Renal pelvis (tissue), 4 donors: ENCODE data around the gene PMPCA. TPM values are rescaled to one million over a fixed set of nuclear protein-coding genes. Genes with fewer than 3 reads are reported as not detected.

Source experiments
- DNase-seq: peaks from one replicate; pipeline ENCODE4 v3.0.0-alpha.2; 2013
- polyA plus RNA-seq, 3 donors: library from polyadenylated mRNA; unstranded; fragments of 120-200 nt; gene quantifications; one replicate each; pipeline ENCODE4 v1.2.1, GENCODE V29; 2013; ENCODE audit not compliant: insufficient read length in 3 of 3

Gene PMPCA
- polyA plus RNA-seq, 3 donors, result 57.9 to 76.6 (median 60.2) TPM

DNA sequence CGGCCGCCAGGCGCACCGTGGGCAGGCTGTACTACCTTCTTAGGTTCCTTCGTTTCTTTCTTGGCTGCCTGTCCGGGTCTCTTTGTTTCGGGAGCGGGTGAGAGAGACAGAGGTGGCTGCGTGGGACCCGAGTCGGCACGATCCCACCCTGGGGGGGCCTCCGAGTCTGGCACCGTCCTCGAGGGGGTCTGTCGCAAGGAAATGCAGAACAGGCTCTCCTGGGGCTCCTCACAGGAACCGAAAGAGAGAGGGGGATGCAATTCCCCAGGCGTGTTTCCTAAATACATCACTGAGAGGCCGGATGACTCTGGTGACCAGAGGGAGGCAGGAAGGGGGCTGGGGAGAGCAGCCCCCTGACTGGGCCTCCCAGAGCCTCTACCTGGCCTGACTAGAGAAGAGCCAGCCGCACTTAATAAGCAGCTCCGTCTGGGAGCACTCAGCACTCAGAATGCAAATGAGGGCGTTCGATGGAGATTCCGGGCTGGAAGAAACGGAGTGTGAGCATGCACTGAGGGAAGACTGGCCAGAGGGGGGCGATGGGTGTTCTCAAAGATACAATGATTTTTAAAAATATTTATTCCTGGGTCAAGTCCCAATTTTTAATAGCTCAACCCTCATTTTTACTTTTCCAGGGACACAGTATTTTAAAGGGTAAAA is 40.9 kb downstream of the PMPCA start:
- DNase-seq, result no peak

DNA sequence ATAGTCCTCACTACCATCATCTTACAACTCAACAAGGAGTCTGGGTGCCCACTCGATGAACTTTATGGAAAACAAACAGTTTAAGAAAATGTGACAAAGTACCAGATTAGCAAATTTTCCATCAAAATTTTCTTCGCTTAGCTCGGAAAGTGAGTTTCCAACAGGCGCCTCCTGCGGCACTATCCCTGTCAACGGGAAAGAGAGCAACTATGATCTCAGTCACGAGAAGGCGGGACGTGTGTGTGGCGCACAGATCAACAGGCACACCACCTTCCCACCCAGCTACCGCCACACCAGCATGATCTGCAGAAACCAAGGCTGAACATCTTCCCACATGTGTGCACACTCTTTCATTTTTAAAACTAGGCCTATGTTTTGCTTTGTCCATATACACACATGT is 42.9 kb downstream of the PMPCA start:
- no peak for DNase-seq

DNA sequence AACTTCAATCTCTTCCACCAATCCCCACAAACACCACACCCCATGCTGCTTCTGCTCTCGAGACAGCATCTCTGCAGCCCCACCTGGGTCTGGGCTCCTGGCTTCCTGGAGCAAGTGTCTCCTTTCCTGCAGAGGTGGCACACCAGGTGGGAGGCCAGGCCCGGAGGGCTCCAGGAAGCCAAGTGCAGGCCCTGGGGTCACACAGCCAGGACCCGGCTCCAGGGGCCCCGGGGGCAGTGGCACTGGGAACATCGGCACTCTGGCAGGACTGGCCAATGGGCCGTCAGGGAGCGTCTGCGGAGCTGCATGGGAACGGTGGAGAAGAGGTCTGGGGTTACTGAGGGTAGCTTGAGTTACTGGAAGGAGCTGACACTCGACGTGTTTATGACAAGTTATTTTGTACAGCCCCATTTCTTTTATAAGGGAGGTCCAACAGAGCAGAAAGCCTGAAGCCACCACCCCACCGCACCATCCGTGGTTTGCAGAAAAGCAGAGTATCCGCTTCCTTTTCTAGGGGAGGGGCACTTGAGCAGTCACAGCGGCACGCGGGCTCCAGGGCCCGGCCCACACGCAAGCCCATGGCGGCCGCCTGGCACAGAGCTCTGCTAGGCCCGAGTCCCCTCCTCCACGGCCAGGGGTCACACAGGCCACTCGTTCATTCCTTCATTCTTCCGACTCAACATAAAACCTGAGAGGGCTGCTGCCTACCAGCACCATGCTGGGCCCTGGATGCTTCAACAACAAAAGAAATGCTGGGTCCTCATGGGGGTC is 43.8 kb downstream of the PMPCA start:
- no peak for DNase-seq

DNA sequence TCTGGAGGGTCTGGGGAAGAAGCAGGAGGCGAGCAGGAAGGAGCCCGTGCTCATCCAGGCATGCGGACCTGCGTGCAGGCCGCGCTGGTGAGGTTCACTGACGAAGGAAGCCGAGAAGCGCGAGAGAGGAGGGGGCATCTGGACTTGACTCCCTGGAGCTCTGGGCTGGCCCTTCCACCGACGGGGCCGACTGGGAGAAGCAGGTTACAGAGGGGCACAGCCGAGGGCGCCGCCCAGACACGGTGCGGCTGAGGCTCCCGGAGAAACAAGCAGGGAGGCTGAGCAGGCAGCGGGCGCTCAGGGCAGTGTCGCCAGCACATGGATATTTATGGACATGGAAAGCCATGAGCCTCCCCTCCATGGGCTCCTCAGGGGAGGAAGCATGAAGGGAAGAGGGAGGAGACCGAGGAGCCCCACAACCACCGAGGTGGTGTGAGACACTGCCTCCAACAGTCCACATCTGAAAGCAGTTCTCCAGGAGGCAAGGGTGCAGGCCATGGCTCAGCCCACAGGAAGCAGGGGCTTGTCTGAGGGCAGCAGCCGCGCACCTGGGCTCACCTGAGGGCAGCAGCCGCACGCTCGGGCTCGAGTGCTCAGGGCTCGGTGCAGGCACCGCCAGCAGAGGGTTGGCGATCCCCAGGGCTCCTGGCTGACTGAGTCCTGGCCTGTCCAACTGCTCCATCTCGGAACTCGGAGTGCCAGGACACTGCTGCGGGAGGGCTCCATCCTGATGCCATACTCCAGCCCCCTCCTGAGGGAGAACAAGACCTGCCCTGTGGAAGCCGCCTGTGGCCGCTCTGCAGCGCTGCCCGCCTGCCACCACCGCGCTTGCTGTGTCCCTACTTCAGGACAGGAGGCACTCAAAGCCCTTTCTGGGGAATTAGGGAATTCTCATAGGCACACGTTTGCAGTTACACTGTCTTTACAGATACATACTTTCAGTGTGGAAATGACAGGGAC is 44.9 kb downstream of the PMPCA start:
- DNase-seq, result no peak

DNA sequence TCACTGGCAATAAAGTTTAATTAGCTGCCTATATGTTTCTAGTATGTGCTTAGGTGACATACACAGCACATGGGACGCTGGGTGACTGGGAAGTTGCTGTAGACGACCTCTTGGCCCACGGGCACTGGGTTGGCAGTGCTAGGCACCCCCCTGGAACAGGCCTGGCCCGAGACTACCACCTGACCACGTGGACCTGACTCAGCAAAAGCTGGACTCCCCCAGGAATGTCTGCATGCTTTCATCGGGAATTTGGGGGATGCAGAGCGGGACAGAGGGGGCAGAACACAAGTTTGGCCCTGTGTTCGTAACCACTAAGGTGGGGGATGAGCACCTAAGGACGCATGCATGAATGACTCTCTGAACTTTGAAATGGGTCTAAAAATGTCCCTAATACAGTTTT is 45.8 kb downstream of the PMPCA start:
- no peak for DNase-seq

DNA sequence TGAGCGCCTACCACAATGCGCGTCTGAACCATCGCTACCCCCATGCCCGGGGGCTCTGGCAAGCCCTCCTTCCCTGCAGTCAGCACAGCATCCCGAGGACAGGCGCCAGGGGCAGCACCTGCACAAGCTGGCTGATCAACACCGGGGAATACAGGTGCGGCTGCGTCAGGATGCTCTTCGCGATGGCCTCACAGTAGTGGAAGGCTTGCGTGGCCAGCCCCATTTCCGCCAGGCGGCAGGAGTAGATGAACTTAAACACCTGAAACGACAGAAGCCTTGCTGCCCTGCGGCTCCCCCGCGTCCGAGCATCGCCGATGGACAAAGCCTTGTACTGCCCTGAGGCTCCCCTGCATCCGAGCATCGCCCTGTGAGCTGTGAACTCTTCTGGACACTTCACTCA is 46.9 kb downstream of the PMPCA start:
- DNase-seq, result no peak

DNA sequence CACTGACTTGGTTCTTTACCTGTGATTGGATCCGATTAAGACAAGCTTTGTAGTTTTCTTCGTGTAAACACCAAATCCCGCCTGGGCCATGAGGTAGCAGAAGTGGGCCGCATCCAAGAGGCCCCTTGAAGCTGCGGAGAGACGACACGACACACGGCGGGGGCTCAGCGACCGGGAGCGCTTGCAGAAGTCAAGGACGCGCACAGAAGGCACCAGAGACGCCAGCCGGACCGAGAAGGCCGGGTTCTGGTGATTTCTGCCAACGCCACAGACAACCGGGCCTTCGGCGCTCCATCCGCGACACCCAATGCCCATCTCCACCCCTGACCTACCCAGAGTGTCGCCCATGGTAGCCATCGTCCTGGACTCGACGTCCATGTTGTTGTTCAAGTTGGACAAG is 49.0 kb downstream of the PMPCA start:
- DNase-seq, result no peak

DNA sequence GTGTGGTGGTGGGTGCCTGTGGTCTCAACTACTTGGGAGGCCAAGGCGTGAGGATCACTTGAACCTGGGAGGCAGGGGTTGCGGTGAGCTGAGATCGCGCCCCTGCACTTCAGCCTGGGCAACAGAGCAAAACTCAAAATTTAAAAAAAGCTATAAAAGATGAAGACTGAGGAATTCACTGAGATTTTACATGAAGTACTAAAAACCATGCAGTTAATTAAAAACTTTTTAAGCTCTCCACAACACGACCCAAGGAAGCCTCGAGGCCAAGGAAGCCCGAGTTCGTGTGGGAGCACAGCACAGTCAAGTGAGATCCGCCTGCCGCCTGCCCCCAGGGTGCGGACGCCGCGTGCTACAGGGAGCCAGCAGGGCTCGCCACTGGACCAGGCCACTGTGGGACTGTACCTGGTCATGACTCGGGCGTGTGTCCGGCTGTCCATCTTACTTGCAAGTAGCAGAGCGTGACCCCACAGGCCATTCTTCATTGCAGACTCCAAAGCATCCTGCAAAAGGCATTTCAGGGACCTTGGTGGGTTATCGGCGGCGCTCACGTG is 50.4 kb downstream of the PMPCA start:
- no peak for DNase-seq

DNA sequence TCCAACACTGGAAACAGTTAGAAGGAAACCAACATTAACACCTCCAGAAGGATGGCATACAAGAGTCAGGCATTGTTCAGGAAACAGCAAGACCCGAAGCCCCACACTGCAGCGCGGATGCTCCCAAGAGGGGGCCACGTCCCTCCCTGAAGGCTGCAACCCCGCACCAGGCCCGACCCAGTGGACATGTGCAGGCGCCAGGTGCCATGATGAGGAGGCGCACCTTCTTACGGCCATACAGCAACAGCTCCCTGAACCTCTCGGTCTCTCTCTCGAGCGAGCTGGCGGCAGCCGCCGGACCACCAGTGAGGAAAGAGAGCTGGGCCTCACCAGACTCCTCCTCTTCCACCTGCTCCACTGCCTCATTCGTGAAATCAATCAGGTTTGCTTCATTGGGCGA is 52.2 kb downstream of the PMPCA start:
- no peak for DNase-seq

DNA sequence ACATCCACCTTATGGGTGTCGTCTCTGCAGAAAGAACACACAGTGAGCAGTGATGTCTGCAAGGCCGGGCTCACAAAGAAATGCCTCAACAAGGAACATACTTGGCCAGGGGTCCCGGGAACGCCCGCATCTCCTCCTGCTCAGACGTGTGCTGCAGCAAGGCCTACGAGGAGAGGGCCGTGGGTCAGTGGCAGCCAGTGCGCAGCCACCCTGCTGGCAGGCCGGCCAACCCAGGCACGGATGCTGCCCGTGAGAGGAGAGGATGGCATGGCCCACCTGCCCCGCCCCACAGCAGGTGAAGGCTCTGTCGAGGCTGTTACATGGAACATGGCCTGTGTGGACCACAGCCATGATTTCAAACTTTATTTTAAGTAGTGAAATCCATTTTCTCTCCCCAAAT is 53.1 kb downstream of the PMPCA start:
- DNase-seq, result no peak

DNA sequence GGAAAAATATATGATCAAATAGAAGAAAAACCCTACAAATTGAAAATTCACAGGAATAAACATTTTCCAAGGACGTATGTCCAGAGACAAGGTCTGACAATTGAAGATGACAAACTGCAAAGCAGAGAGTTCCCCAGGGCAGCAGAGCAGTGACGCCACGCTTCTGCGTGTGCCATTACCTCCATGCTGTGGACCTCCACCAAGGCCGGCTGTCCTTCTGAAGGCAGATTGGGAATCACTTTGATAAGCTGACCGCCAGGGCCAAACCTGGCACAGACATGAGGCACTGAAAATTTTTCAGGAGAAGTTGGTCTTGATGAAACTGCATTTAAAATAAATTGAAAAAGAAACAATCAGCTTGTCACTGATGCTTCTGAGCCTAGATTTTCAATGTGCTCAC is 53.8 kb downstream of the PMPCA start:
- DNase-seq, result no peak

DNA sequence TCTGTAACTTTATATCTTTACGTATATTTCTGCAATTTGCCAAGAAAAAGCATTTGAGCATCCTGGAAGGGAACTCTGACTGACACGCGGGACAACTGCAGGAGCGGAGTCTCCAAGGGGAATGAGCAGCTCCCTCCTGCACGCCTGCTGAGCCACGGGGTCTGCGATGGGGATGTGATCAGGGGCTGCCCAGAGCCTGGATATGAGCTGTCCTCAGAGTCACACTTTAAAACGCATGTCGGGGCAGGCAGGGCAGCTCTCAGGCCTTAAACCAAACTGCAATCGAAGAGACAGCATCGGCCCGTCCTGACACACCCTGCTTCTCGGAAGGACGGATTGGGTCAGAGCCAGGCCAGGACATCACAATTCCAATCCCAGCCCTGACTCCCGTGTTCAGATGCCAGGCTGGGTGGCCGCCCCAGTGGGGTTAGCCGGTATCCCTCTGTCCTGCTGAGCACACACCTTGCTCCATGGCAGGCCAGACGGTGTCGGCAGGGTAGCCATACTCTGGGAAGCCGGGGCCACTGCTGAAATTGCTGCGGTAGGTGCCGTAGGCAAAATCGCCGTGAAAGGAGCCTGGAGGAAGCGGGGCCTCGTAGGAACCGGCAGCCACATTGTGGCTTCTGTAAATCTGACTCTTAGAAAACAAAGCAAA is 55.2 kb downstream of the PMPCA start:
- DNase-seq, result no peak

DNA sequence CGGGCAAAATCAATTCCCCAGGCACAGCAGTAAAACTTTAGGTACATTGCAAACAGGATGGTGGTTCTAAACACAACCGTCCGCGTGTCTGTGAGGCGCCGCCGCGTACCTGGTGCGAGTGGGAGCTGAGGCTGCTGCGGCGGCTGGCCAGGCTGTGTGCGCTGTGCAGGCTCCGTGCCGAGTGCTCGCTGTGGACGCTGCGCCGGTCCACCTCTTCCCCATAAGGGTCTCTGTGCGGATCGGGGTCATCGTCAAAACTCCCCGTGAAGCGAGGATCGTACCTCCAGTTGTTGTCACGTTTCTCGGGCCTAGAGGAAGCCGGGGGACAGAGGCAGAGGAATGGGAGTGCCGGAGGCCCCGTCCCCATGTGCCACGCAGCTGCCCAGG is 55.7 kb downstream of the PMPCA start:
- no peak for DNase-seq

DNA sequence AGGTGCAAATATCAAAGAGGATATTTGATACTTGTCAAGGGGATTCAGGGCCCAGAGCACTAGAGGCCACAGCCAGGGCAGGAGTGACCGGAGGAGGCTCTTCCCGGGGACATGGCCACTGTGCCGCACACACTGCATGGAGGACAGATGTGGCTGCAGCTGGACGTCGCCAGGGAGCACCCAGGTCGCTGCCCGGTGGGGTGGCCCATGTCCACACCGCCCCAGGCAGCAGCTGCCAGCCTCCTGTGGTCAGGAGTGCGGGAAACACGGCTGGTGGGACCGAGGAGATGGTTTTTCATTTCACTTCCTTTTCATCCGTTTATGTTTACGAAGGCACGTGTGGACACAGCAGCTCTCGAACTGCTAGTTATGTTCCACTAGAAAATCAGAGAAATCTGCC is 57.3 kb downstream of the PMPCA start:
- DNase-seq, result no peak

DNA sequence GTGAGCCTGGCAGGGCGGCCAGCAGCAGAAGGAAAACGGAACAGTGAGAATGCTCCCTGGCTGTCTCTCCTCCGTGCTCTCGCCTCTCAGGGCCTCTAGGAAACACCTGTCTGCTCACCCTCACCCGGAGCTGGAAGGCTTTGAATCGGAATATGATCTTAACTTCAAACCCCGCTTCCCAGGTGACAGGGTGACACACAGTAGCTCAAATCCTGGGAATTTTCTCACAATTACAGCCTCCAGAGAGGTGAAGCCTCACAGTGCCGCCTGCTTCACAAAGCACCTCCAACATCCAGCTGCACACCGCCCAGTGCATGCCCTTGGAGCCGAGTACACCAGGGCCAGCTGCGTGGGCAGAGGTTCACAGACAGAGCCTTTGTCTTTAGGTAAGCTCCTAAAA is 59.9 kb downstream of the PMPCA start:
- no peak for DNase-seq

DNA sequence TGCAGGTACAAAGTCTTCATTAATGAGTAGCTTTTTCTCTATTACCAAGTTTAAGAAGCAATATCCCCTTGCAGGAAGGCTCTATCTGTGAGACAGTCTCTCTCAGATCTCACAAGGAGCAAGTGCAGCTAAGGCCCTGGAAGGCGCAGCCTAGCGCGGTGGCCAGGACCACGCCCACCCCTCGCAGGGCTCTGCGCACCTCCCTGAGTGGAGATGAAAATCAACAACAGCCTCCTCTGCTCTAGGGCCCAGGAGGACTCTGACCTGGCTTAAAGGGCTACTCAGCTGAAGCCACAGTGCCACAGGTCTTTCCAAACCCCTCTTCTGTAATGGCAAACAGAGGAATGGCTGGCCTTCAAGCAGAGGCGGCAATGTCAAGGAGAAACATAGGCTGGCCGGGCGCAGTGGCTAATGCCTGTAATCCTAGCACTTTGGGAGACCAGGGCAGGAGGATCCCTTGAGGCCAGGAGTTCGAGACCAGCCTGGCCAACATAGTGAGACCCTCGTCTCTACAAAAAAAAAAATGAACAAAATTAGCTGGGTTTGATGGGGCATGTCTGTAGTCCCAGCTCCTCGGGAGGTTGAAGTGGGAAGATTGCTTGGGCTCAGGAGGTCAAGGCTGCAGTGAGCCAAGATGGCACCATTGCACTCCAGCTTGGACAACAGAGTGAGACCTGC is 60.5 kb downstream of the PMPCA start:
- no peak for DNase-seq

DNA sequence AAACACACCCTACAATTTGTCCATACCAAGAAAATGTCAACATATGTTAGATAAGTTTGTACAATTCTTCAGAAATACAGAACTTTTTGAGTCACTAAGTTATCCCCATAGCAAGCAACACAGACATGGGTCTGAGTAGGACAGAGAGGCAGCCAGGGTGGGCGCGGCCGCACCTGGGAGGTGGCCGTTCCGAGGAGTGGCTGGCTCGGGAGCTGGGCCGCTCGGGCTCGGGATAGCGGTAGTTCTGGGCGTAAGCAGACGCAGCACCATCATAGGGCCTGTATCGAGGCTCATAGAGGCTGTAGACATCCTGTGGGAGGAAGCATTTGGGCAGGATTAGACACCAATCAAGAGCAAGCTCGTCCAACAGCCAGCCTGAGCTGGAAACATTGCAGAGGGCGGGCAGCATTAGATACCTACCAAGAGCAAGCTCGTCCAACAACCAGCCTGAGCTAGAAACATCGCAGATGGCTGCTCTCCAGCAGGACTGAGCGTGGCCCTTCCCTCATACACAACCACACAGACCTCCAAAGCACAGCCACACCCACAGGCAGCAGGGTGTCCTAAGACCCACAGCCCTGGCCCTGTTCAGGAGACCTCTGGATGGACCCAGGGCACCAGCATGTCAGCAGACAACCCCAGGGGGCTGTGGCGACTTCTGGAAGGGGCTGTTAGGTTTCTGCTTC is 61.5 kb downstream of the PMPCA start:
- DNase-seq, result no peak

DNA sequence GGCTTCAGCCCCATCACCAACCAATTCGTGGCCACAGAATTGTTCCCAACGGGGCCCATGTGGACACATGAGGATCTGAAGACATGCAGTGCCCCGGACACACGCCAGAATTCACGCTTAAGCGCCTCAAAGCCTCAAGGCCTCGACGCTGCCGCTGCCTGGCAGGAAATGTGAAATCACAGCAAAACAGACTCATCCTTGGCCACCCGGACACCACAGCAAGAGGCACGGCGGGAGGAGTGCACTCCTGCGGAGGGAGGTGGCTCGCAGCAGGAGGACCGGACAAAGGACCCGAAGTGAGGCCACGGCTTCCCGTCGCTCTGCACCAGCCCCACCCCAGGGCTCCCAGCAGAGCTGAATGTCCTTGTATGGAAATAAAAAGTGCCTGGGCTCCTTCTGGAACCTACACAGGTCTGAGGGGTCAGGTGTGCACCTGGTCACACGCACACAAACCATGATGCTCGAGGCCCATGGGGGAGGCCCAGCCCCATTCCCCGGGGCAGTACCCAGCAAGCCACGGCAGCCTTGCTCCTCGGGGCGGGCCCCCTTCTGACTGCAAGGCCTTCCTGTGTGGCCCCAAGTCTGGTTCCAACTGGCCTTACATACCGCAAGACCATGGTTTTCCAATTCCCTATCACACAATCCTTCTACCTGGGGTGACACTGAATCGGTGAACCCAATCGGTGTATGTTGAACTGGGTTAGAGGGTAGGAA is 62.3 kb downstream of the PMPCA start:
- DNase-seq, result no peak

DNA sequence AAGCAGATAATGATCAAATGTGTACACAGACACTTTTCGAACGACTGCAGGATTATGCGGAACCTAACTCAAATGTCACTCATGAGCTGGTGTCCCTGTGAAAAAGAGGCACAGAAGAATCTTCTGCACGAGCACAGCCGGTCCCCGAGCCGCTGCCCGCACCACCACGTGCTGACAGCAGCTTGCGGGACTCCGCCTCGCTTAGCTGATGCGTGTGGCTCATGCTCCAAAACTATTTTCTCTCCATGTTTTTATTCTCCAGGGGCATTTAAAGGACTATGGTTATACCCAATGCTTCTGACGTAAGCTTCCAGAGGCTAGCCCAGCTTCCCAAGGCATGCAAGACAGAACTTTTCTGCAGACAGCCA is 62.9 kb downstream of the PMPCA start:
- no peak for DNase-seq
